Suprapubic skin (tissue), 4 donors: ENCODE results near the gene HEXD. TPM values are rescaled to one million over a fixed set of nuclear protein-coding genes. Genes with fewer than 3 reads are reported as not detected.

ENCODE experiments used
- DNase-seq, 2 donors: peaks; one replicate each; pipeline ENCODE4 v3.0.0-alpha.2; 2019; ENCODE audit warnings: low spot score in 2 of 2
- H3K27ac ChIP-seq: fragments of 200-600 bp; sonication (generic); one replicate; pipeline ENCODE4 v1.5.1; 2019
- H3K27me3 ChIP-seq: fragments of 200-600 bp; sonication (generic); one replicate; pipeline ENCODE4 v1.5.1; 2019
- H3K36me3 ChIP-seq: fragments of 200-600 bp; sonication (generic); one replicate; pipeline ENCODE4 v1.5.1; 2019
- H3K4me1 ChIP-seq: fragments of 200-600 bp; sonication (generic); one replicate; pipeline ENCODE4 v1.5.1; 2019
- H3K4me3 ChIP-seq: fragments of 200-600 bp; sonication (generic); one replicate; pipeline ENCODE4 v1.5.1; 2019; ENCODE audit warnings: mild to moderate bottlenecking
- H3K9me3 ChIP-seq: fragments of 200-600 bp; sonication (generic); one replicate; pipeline ENCODE4 v1.5.1; 2019
- EP300 ChIP-seq: sonication (generic); formaldehyde crosslinking; IDR thresholded peaks from one replicate; pipeline ENCODE4 v1.6.1; 2017; ENCODE audit warnings: antibody characterized with exemption
- POLR2A ChIP-seq, 2 donors: fragments of 450-650 bp; IDR thresholded peaks; one replicate each; pipeline ENCODE4 v1.6.1; 2017; ENCODE audit warnings: antibody characterized with exemption in 2 of 2, mild to moderate bottlenecking in 2 of 2, moderate library complexity in 2 of 2
- POLR2AphosphoS5 ChIP-seq, 3 donors: sonication (generic); formaldehyde crosslinking; IDR thresholded peaks; one replicate each; pipeline ENCODE4 v1.6.1; 2017; ENCODE audit warnings: antibody characterized with exemption in 3 of 3
- WGBS: methylation state at CpG from one replicate; pipeline ENCODE4 v1.1.5; 2018; 5-methylcytosine and 5-hydroxymethylcytosine counted together
- total RNA-seq, 4 donors: library from RNA; depleted of rRNA; stranded (reverse); fragments of >200 nt; gene quantifications; one replicate each; pipeline ENCODE4 v1.1.0, GENCODE V29; 2016
- TF ChIP-seq, protein P1 (sequence below), 2 donors: fragments of 200-600 bp in 1 of 2; fragments of 450-650 bp in 1 of 2; sonication (generic) in 1 of 2; IDR thresholded peaks; one replicate each; pipeline ENCODE4 v1.5.1; 2016 to 2019; ENCODE audit warnings: antibody characterized with exemption in 2 of 2, mild to moderate bottlenecking in 1 of 2, moderate library complexity in 1 of 2

Gene HEXD
- total RNA-seq, 4 donors from 2014 or later: 28.1 to 84.6 (median 33.4) TPM

DNA sequence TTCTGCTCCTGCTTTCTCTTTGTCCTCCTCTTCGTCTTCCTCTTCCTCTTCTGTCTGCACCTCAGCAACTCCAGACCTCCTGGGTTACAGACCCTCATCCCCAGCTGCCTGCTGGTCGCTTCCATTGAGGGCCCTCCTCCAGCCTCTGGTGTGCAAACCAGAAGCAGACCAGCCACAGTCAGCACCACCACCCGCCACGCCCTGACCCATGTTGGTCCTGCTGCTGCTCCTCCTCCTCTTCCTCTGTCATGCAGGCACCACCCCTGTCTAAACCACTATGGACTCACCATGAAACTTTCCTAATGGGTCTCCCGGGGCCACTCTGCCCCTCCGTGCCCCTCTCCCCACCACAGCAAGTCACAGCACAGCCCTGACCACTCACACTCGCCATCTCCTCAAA, 11.7 kb downstream of the HEXD start:
- Histone ChIP-seq H3K4me3 (no peak overlapping the region), H3K9me3 (no peaks in the 10 kb centered on the region), H3K4me1 (no peaks in the 10 kb centered on the region), H3K36me3 (peaks cover 10% of the 10 kb centered on the region), H3K27me3 (no peaks in the 10 kb centered on the region), H3K27ac (no peak overlapping the region)
- DNase-seq: no peak
- WGBS: 76% methylated on average over 7 of the region's 7 CpGs
- TF ChIP-seq EP300: no peak
- TF ChIP-seq, protein P1, sequence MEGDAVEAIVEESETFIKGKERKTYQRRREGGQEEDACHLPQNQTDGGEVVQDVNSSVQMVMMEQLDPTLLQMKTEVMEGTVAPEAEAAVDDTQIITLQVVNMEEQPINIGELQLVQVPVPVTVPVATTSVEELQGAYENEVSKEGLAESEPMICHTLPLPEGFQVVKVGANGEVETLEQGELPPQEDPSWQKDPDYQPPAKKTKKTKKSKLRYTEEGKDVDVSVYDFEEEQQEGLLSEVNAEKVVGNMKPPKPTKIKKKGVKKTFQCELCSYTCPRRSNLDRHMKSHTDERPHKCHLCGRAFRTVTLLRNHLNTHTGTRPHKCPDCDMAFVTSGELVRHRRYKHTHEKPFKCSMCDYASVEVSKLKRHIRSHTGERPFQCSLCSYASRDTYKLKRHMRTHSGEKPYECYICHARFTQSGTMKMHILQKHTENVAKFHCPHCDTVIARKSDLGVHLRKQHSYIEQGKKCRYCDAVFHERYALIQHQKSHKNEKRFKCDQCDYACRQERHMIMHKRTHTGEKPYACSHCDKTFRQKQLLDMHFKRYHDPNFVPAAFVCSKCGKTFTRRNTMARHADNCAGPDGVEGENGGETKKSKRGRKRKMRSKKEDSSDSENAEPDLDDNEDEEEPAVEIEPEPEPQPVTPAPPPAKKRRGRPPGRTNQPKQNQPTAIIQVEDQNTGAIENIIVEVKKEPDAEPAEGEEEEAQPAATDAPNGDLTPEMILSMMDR (IDR thresholded peaks at IDR 0.05): no peak
- no peak for TF ChIP-seq POLR2AphosphoS5 (IDR thresholded peaks at IDR 0.05)
- no peak for TF ChIP-seq POLR2A (IDR thresholded peaks at IDR 0.05)

DNA sequence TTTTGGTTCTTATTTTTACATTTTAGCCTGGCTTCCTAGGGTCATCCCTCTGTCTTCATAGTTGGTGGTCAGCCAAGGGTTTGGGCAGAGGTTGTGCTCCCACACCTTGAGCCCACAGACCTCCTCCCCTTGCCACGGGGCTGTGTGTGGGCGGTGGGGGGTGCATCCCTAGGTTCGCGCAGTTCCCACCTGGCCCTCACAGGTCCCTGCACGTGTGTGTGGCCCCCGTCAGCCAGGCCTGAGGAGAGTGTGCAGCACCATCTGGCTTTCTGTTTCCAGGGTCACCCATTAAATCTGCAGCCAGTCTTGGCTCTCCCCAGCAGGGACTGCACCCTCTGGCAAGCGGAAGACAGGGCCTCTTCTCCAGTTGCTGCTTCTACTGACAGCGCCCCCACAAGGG, 13.9 kb downstream of the HEXD start:
- Histone ChIP-seq H3K4me3 (no peak overlapping the region), H3K27ac (no peak overlapping the region), H3K27me3 (no peaks in the 10 kb centered on the region), H3K36me3 (peaks cover 30% of the 10 kb centered on the region), H3K4me1 (no peaks in the 10 kb centered on the region), H3K9me3 (no peaks in the 10 kb centered on the region)
- WGBS: 76% methylated on average over 6 of the region's 8 CpGs
- DNase-seq: no peak
- TF ChIP-seq POLR2A (IDR thresholded peaks at IDR 0.05) (no peak), POLR2AphosphoS5 (IDR thresholded peaks at IDR 0.05) (no peak), EP300 (no peak)
- TF ChIP-seq, protein P1 (IDR thresholded peaks at IDR 0.05): no peak

DNA sequence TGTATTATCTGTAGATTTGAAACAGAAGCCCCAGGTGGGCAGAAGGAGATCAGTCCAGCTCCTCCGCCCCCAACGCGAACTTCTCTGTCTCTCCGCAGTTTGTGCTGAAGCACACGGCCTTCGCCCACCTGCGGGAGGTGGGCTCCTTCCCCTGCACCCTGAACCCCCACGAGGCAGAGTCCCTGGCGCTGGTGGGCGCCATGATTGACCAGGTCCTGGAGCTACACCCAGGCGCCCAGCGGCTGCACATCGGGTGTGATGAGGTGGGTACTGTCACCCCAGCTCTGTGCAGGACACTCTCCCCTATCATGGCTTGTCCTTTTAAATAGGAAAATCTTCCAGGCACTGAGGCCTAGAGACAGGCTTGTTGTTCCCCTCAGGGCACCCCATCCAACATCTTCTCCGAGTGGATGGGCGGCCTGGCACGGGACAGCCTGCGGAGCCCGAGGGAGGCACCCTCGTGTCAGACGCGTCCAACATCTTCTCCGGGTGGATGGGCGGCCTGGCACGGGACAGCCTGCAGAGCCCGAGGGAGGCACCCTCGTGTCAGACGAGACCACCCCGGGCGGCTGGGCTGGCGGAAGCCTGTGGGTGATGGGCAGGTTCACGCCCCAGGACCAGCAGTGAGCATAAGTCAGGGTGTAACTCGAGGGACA, 15.5 kb downstream of the HEXD start:
- 82% methylated on average over 25 of the region's 32 CpGs for WGBS
- Histone ChIP-seq H3K9me3 (no peaks in the 10 kb centered on the region), H3K4me3 (no peak overlapping the region), H3K4me1 (no peaks in the 10 kb centered on the region), H3K36me3 (peaks cover 46% of the 10 kb centered on the region), H3K27me3 (no peaks in the 10 kb centered on the region), H3K27ac (no peak overlapping the region)
- peak in 1 of 2 donors; percentile 61 for DNase-seq
- TF ChIP-seq POLR2AphosphoS5 (IDR thresholded peaks at IDR 0.05) (no peak), POLR2A (IDR thresholded peaks at IDR 0.05) (no peak), EP300 (no peak)
- TF ChIP-seq, protein P1 (IDR thresholded peaks at IDR 0.05): no peak

DNA sequence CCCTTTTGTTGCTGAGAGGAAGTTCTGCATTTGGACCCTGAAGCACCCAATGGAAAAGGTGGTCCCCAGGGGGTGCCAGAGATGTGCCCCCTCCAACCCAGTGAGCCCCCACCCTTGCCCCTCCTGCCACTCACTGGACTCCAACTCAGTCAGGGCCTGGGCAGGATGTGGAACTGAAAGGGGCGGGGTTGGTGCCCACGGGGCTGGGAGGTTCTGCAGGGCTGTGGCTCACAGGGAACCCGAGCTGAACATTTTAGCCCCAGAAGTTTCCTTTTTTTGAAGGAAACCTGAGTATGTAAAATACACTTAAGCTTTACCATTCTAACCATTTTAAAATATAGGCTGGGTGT, 16.0 kb downstream of the HEXD start:
- WGBS: 48% methylated on average over 3 of the region's 3 CpGs
- no peaks in the 10 kb centered on the region for H3K27me3 ChIP-seq
- H3K36me3 ChIP-seq: peaks cover 51% of the 10 kb centered on the region
- TF ChIP-seq POLR2AphosphoS5 (IDR thresholded peaks at IDR 0.05): no peak
- TF ChIP-seq POLR2A (IDR thresholded peaks at IDR 0.05): no peak
- TF ChIP-seq, protein P1 (IDR thresholded peaks at IDR 0.05): no peak
- TF ChIP-seq EP300: no peak
- no peak overlapping the region for H3K4me3 ChIP-seq
- no peaks in the 10 kb centered on the region for H3K9me3 ChIP-seq
- H3K27ac ChIP-seq: no peak overlapping the region
- H3K4me1 ChIP-seq: no peaks in the 10 kb centered on the region
- DNase-seq: peak in 1 of 2 donors; percentile 59

DNA sequence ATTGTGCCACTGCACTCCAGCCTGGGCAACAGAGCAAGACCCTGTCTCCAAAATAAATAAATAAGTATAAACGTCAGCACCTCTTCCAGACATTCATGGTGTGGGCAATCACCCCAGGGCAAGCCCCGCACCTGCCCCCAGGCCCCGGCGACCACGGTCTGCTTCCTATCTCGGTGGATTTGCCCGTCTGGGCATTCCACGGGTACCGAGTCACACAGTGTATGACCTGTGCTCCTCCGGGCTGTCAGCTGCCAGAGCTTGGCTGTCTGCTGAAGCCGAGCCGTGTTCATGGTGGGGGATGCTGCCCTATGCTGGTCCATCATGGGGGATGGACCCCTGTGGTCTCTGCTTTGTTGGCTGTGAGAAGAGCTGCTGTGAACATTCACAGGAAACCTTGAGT, 17.0 kb downstream of the HEXD start:
- H3K4me3 ChIP-seq: no peak overlapping the region
- H3K9me3 ChIP-seq: no peaks in the 10 kb centered on the region
- H3K27me3 ChIP-seq: no peaks in the 10 kb centered on the region
- 85% methylated on average over 11 of the region's 12 CpGs for WGBS
- peaks cover 49% of the 10 kb centered on the region for H3K36me3 ChIP-seq
- no peaks in the 10 kb centered on the region for H3K4me1 ChIP-seq
- no peak for TF ChIP-seq EP300
- TF ChIP-seq, protein P1 (IDR thresholded peaks at IDR 0.05): no peak
- TF ChIP-seq POLR2A (IDR thresholded peaks at IDR 0.05): no peak
- TF ChIP-seq POLR2AphosphoS5 (IDR thresholded peaks at IDR 0.05): no peak
- DNase-seq: peak in 1 of 2 donors; percentile 60
- no peak overlapping the region for H3K27ac ChIP-seq
